NCI-H2227 (cell line): Measurements from ENCODE around the gene TRDMT1.
A peak's percentile ranks its signal among the peaks of the same experiment; 100 is the strongest.

Experiments used
- DNase-seq: peaks from one replicate; lab custom pipeline; 2025; ENCODE audit not compliant: unreplicated experiment; lab: John Stamatoyannopoulos, UW

TRDMT1 gene, protein sequence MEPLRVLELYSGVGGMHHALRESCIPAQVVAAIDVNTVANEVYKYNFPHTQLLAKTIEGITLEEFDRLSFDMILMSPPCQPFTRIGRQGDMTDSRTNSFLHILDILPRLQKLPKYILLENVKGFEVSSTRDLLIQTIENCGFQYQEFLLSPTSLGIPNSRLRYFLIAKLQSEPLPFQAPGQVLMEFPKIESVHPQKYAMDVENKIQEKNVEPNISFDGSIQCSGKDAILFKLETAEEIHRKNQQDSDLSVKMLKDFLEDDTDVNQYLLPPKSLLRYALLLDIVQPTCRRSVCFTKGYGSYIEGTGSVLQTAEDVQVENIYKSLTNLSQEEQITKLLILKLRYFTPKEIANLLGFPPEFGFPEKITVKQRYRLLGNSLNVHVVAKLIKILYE

DNA sequence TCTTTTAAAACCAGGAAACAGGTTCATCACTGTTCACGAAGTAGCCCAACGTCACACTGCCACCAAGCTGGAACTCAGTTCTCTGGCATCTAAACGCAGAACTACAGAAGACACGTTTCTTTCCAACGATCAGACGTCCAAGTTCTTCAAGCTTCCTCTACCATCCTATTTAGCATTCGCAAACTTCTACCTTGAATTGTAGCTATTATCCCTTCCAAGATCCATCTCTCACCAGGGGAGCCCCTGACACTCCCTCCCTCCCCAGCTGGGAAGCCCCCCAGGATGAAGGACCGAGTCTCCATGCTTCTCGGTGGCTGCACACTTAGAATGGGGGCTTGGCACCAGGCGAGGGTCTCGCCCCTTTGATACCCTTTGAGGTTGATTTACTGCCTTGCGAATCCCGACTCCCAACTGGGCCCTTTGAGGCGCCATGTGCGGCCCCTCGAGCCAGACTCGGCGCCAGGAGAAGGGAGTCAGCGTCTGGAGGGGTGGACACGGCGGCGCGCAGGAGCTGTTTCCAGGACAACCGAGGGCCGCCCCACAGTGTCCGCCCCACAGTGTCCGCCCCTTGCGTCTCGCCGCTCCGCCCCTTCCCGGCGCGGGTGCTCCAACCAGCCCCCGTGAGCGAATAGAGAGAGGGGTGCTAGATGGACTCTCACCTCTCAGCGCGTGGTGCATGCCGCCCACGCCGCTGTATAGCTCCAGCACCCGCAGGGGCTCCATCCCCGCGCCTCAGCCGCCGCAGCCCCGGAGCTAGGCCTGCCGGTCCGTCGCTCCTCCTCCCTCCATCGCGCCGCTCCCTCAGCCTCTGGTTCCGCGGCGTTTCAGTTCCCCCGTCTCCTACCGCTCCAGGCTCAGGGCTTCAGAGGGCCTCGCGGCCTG is at the start of gene TRDMT1:
TRDMT1 (minus strand) TSS at position 761 of the 882 bp plus-strand sequence; CDS start at position 723, 38 bp downstream.
- peak; percentile 67 for DNase-seq

DNA sequence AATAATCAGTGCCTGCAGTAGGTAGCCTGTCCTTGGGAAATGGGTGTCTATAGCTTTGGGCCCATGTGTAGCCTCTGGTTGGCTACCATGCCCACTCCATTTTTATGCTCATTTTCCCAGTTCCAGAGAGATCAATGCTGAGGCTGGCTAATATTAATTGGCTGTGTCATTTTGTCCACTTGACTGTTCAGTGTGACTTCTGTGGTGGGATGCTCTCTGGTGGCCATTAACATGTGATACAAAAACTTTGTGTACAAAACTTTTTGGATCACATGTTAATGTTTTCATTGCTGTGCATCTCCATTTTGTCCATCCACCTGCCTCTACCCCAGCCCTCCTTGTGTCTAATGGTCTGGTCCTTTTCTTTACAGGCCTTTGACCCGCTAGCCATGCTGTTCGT is 49.3 kb upstream of the TRDMT1 start:
- no peak for DNase-seq

DNA sequence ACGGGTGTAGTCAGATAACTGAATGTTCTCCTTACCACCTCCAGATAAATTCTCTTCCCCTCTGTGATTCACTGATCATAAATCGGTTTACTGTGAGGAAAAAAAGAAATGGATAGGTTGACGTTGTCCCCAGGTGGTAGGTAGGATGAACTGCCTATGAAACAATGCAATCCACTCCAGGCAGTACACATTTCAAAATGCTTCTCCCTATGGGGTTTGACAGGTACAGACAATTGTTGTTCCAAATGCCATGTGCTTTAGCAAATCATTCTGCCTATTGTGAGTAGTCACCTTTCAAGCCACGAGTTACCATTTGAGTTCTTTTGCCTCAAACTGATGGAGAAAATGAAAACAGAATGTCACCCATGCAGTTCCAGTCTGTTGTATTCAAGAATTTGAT is 48.3 kb upstream of the TRDMT1 start:
- DNase-seq: no peak

DNA sequence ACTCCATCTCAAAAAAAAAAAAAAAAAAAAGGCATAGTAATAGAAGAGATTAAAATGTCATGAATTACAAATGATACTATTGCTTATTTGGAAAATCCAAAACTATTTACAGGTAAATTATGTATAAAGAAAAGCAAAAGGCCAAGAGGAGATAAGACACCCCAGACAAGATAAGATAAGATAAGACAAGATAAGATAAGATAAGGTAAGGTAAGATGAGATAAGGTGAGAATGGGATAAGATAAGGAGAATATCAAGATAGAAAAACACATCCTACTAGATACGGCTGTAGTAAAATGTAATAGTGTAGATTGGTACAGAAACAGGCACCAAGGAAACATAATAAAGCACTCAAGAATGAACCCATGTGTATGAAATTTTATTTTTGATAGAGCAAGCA is 47.5 kb upstream of the TRDMT1 start:
- DNase-seq: no peak

DNA sequence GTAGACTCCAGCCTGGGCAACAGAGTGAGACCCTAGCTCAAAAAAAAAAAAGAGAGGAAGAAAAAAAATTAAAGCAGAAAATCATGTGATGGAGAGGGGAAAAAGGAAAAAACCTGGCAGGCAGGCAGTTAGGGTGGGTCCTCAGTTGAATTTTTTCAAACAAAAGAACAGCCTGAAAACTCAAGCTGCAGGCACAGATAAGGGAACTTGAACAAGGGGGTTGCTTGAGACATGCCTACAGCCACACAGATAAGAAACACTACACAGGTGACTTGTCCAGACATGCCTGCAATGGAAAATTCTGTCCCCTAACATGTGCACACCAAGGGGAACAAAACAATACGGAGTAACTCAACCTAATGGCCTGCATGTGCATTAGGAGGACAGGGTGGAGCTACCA is 45.7 kb upstream of the TRDMT1 start:
- no peak for DNase-seq

DNA sequence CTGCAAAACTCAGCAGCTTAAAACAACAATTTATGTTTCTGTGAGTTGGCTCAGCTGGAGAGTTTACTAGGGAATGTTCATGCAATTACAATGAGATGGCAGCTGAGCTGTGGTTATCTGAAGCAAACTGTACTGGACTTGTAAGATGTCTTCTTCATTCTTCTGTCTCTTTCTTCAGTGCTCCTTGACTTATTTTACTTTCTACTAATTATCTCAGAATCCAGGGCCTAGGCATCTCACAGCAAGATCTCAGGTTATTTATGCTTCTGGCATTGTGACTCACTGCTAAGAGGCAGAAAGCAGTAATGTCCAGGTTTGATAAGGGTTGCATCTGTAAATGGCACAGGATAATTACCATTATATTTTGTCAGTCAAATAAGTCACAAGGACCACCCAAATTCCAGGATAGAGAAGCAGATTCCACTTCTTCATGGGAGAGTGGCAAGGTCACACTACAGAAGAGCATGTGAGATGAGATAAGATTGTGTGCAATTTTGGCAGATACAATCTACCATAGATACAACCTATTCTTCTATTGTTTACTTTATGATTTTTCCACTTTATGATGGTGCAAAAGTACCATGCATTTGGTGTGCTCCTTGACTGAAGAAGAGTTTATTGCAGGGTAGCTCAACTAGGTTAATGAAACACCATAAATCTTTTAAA is 43.4 kb upstream of the TRDMT1 start:
- DNase-seq: no peak

DNA sequence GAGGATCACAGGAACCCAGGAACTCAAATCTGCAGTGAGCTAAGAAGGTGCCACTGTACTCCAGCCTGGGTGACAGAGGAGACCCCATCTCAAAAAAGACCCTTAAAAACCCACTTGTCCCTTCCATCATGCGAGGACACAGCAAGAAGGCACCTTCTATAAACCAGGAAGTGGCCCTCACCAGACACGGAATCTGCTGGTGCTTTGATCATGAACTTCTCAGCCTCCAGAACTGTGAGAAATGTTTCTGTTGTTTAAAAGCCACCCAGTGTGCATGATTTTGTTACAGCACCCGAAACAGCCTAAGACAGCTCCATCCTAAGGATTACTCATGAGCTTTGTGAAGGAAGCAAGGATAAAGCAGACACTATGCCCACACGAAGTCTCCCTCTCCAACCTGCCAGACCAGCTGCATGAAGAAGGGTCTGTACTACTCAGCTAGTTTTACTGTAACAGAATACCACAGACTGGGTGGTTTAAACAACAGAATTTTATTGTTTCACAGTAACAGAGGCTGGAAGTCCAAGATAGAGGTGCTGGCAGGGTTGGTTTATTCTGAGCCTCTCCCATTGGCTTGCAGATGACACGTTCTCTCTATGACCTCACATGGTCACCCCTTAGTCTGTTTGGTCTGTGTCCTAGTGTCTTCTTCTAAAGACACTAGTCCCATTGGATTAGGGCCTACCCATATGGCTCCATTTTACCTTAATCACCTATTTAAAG is 40.3 kb upstream of the TRDMT1 start:
- DNase-seq: no peak

DNA sequence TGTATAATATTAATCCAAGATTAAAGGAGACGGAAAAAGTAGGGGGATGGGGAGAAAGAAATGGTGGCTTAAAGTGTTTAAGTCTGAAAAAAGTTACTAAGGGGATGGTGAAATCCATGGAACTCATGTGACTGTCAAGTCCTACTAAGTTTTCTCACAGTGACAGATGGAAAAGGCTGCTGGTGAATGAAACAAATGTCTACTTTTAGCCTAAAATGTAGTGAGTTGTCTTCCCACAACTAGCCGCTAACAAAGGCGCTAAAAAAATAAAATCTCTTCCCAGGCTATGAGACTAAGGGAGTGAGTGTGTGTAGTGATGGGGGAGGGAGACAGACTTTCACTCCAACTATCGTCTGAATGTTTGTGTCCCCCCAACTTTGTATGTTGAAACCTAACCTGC is 39.1 kb upstream of the TRDMT1 start:
- no peak for DNase-seq

DNA sequence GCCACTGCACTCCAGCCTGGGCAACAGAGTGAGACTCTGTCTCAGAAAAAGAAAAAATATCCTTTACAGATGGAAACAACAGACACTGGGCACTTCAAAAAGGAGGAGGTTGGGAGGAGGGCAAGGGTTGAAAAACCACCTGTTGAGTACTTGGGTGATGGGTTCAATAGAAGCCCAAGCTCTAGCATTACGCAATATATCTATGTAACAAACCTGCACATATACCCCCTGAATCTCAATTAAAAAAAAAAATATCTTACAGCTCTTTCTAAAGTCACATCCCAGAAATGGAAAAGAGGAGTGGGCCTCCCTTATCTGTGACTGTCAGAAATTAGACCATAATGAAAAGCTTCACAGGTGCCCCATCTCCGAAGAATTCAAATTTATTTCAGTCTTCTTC is 38.6 kb upstream of the TRDMT1 start:
- DNase-seq: no peak

DNA sequence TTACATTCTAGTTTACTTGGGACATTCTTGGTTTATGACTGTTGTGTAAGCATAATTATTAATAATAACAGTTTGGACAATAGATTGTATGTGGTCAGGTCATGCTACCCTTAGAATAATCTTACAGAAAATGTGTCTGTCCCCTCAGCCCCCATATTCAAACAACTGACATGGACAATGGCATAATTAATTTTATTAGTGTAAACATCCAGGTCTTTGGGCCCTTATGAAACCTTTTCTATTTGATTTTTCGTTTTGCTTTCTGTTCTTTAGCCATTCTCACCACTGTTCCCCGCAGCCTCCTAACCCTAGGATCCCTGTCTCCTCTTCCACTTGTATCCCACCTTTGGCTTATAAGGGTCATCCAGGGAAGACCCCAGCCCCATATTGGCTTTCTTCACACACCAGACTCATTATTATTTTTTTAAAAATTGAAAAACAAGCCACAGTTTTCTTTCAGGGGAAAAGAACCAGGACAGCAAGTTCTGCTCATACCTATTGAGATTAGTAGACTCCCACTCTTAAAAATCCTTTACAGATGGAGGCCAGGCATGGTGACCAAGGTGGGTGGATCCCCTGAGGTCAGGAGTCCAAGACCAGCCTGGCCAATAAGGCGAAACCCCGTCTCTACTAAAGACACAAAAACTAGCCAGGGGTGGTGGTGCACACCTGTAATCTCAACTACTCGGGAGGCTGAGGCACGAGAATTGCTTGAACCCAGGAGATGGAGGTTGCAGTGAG is 38.0 kb upstream of the TRDMT1 start:
- no peak for DNase-seq

DNA sequence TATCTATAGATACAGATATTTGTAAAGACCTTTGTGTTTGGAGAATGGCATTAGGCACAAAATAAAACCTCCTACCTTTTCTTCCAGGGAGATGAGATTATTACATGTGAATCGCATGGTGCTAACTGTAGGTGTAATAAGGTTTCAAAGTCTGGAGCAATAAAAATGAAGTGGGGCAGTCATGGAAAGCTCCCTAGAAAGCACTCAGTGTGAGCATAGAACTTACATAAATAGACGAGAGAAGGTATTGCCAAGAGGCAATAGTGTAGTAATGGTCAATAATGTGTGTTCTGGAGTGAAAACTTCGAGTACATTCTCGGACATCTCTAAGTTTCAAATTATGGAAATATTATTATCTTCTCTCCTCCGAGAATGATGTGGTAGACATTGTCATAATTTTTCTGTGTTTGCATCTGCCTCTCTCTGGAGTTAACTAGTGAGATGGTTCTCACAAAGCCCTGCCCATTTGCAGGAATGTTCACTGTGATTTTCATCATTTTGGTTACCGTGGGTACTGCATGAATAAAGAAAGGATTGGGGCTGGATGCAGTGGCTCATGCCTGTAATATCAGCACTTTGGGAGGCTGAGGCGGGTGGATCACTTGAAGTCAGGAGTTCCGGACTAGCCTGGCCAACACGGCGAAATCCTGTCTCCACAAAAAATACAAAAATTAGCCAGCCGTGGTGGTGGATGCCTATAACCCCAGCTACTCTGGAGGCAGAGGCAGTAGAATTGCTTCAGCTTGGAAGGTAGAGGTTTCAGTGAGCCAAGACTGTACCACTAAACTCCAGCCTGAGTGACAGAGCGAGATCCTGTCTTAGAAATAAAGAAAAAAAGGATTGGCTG is 37.2 kb upstream of the TRDMT1 start:
- DNase-seq: no peak

DNA sequence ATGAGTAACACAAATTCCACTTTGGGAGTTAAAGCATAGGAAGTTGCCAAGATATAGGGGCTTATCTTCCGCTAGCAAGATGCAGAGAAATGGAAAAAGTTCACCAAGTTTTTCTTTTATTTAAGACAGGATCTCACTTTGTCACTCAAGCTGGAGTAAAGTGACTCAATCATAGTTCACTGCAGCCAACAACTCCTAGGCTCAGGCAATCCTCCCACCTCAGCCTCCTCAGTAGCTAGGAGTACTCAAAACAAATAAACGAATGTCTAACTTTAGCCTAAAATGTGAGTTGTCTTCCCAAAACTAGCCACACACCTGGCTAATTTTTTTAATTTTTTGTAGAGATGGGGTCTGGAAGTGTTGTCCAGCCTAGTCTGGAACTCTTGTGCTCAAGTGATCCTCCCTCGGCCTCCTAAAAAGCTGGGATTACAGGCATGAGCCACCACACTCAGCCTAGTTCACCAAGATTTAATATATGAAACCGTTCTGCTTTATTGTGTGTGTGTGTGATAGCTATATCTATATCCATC is 36.5 kb upstream of the TRDMT1 start:
- no peak for DNase-seq

DNA sequence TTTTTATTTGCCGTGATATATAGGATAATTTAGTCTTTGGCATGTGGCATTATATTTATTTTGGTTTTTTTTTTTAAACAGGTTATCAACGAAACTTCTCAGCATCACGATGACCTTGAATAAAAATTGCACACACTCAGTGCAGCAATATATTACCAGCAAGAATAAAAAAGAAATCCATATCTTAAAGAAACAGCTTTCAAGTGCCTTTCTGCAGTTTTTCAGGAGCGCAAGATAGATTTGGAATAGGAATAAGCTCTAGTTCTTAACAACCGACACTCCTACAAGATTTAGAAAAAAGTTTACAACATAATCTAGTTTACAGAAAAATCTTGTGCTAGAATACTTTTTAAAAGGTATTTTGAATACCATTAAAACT is 35.7 kb upstream of the TRDMT1 start:
- DNase-seq: no peak

DNA sequence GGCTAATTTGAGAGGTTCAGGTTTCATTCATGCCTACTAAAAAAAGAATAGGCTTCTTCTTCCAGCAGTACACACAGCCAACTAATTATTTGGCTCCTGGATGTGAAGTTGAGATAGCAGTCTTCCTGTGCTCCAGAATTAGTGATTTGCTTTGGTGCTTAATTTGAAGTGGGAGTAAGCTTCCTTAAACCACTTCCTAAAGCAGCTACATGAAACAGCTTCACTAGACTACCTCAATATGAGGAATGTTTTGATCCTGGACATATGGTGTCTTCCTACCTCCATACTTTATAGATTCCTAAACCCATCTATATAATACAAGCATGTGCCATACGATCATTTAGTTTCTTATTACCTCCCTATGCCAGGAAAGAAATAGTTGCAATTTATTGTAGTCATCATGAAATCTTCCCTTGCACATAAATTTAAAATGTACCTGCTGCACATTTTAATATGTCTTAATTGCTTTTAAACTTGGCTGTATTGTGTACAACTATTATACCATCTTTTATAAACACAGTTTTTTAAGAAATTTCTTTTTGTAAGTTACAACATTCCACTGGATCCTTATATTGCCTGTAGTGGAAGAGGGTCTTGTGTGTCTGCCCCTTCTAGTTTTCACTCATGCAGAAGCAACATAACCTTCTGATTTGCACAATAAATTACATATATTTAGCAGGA is 35.1 kb upstream of the TRDMT1 start:
- no peak for DNase-seq

DNA sequence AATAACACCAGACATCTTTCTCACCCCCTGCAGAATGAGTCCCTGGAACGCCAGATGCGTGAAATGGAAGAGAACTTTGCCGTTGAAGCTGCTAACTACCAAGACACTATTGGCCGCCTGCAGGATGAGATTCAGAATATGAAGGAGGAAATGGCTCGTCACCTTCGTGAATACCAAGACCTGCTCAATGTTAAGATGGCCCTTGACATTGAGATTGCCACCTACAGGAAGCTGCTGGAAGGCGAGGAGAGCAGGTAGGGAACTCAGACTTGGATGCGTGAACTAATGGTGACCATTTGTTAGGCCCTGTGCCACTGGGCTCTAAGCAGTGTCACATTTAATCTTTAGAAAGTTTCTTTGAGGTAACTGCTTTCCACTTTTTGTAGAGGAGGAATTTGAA is 33.7 kb upstream of the TRDMT1 start:
- no peak for DNase-seq

DNA sequence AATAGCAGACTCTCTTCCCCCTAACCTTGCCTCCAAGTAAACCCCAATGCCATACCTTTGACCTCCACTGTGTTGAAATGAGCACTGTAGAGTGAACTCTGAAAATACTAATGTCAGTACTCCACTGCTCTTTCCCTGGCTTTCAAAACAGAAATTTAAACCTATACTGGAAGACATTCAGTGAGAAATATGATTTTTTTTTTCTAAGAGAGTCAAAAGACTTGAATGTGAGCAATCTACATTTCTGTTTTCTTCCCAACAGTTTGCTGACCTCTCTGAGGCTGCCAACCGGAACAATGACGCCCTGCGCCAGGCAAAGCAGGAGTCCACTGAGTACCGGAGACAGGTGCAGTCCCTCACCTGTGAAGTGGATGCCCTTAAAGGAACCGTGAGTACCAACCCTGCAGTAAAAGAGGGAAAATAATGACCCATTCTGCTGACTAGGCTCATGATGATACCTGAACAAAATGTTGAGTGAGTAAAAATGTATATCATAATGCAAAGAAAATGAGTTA is 33.0 kb upstream of the TRDMT1 start:
- no peak for DNase-seq

DNA sequence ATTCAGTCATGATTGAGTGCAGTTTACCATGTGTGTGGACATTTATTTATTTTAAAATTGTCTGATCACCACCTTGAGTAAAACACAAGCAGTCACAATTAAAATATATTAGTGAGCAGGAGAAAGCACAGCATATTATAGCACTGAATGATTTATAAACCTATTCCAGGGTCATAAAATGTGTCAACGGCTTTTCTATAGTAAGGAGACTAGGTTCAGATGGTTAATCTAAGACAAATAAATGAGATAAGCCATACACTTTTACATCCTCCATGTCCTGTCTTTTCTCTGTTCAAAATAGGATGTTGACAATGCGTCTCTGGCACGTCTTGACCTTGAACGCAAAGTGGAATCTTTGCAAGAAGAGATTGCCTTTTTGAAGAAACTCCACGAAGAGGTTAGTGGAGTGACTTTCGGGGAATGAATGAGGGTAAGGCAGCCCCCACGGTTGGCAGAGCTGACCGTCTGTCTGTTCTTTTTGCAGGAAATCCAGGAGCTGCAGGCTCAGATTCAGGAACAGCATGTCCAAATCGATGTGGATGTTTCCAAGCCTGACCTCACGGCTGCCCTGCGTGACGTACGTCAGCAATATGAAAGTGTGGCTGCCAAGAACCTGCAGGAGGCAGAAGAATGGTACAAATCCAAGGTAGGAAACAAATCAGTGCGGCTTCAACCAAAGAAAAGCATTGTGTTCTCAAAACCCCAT is 32.0 kb upstream of the TRDMT1 start:
- DNase-seq: no peak
